Astrocyte (in vitro differentiated cells and primary cell): ENCODE measurements around the gene DNAJC15.

Experiments
- EZH2 ChIP-seq: IDR thresholded peaks from 2 replicates; pipeline ENCODE4 v1.6.1; 2012; ENCODE audit warnings: mild to moderate bottlenecking, low read length, inconsistent platforms; ENCODE audit not compliant: insufficient read depth
- TF ChIP-seq, protein P1 (sequence below): IDR thresholded peaks from 2 replicates; pipeline ENCODE4 v1.5.1; 2011; ENCODE audit warnings: low read depth, mild to moderate bottlenecking, inconsistent platforms, low read length, moderate library complexity; ENCODE audit not compliant: insufficient read depth

DNA sequence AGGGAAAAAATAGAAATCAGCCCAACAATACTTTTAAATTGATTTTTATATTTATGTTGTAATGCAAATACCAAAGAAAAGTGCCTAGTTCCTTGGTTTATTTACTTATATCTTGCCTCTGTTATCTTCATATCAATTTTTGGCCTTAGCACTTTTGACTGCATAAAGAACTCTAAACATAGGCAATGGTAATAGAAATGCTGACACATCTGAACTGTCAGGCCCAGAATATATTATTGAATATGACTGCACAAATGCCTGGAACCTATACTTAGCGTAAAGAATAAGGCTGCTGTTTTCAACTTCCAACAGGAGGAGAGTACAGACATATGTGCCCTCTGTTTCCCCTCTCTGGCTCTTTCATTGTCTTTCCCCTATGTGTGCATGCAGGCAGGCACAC, 91.1 kb downstream of the DNAJC15 start:
- TF ChIP-seq, protein P1, sequence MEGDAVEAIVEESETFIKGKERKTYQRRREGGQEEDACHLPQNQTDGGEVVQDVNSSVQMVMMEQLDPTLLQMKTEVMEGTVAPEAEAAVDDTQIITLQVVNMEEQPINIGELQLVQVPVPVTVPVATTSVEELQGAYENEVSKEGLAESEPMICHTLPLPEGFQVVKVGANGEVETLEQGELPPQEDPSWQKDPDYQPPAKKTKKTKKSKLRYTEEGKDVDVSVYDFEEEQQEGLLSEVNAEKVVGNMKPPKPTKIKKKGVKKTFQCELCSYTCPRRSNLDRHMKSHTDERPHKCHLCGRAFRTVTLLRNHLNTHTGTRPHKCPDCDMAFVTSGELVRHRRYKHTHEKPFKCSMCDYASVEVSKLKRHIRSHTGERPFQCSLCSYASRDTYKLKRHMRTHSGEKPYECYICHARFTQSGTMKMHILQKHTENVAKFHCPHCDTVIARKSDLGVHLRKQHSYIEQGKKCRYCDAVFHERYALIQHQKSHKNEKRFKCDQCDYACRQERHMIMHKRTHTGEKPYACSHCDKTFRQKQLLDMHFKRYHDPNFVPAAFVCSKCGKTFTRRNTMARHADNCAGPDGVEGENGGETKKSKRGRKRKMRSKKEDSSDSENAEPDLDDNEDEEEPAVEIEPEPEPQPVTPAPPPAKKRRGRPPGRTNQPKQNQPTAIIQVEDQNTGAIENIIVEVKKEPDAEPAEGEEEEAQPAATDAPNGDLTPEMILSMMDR = no peak
- TF ChIP-seq EZH2 = no peak
